ENCODE data around the gene CDC40. TPM values are rescaled to one million over a fixed set of nuclear protein-coding genes. Genes with fewer than 3 reads are reported as not detected.
"Not testable (repeated sequence)": the region's sequence is repeated elsewhere in the genome, so short reads cannot be mapped to it uniquely, and the experiment has no call there.

The CDC40 gene
- total RNA-seq, 1 donor from 2014 or later: 15.0 TPM

DNA sequence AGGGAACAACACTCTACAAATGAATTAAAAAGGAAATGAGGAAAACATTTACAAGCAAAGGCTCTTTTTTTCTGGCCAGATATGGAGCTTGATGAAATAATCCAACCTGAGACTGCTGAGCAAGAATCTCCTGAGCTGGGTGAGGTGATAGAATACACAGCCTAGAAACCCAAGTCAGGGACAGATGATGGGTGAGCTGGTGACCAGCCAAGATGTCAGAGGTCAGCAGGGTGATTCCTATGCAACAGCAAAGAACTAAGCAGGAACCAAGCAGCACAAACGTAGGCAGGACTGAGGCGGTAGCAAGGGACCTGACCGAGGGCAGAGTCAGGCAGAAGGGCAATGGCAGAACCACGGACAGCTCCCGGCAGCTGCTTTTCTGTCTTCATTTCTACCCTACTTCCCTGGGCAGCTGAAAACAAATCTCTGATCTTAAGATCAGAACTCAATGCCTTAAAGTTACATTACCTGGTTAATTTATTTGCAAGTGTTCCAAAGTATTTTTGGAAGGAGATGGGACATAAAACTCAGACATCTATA lies 75.1 kb downstream of the CDC40 start:
- ATAC-seq (ENCODE audit: poor library complexity): no peak
- intact Hi-C loops (cut with DNase I): no loop called here
- no peak for DNase-seq

GRCh38 chr6:110256366-110256765 lies 76.1 kb downstream of the CDC40 start:
- intact Hi-C loops (cut with DNase I): no loop called here
- DNase-seq (no peak), ATAC-seq (ENCODE audit: poor library complexity) (no peak)

- no peak for ATAC-seq (ENCODE audit: poor library complexity)
- intact Hi-C loops (cut with DNase I): no loop called here
- DNase-seq: no peak
These were observed 85.0 kb downstream of the CDC40 start for GRCh38 chr6:110265273-110265672.

DNA sequence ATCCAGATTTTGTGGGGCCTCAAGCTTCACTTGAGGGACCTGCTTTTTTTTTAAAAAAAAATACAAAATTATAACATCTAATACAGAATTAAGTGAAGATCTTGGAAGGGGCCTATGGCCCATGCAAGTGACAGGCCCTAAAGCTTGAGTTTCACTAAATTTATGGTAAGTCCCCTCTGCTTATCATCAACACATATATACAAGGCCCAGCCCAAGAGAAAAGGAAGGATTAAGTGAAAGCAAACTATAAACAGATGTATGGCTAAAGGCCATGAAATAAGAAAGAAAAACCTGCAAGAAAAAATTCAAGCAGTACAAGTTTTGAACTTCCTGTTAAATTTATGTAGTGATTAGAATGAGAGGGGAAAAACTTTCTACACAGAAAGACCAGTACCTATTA lies 86.8 kb downstream of the CDC40 start:
- DNase-seq (no peak), ATAC-seq (ENCODE audit: poor library complexity) (no peak)
- intact Hi-C loops (cut with DNase I): no loop called here

- intact Hi-C loops (cut with DNase I): no loop called here
- ATAC-seq (ENCODE audit: poor library complexity): no peak
- DNase-seq: no peak
These were observed 89.4 kb downstream of the CDC40 start for GRCh38 chr6:110269623-110270022.

- DNase-seq (no peak), ATAC-seq (ENCODE audit: poor library complexity) (no peak)
- intact Hi-C loops (cut with DNase I): no loop called here
These were observed 89.9 kb downstream of the CDC40 start for GRCh38 chr6:110270165-110270564.

DNA sequence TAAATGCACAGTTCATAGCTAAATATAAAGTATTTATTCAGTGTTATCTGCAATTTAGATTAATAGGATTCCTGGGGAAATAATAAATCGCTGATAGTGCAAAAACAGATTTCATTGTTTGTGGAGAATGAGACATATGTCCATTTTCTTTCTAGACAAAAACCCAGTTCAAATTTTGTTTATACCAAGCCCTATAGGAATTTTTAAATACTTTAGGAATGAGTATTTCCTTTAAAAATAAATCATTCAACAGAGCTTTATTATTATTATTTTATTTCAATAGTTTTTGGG lies 91.5 kb downstream of the CDC40 start:
- DNase-seq (no peak), ATAC-seq (ENCODE audit: poor library complexity) (no peak)
- intact Hi-C loops (cut with DNase I): no loop called here

GRCh38 chr6:110272781-110273180 lies 92.6 kb downstream of the CDC40 start:
- intact Hi-C loops (cut with DNase I); ATAC-seq (ENCODE audit: poor library complexity); DNase-seq: not testable (repeated sequence)

- no peak for ATAC-seq (ENCODE audit: poor library complexity)
- intact Hi-C loops (cut with DNase I): no loop called here
- DNase-seq: no peak
These were observed 97.0 kb downstream of the CDC40 start for GRCh38 chr6:110277100-110277665.

Other genes starting within 250 kb of the CDC40 start
- not detected for gene GPR6, start 202.1 kb upstream of the CDC40 start, total RNA-seq
- 1.2 TPM for gene WASF1, start 757 bp upstream of the CDC40 start, total RNA-seq
- 0.91 TPM for gene METTL24, start 177.9 kb downstream of the CDC40 start, total RNA-seq
- 31.1 TPM for gene DDO, start 235.1 kb downstream of the CDC40 start, total RNA-seq